HepG2 (cell line): Measurements from ENCODE around the gene ADM. TPM values are rescaled to one million over a fixed set of nuclear protein-coding genes. Genes with fewer than 3 reads are reported as not detected.

Source experiments
- ATAC-seq: fragments of 200-7000 bp; cut with Tn5 transposase; 3 replicates; pipeline ENCODE4 v1.9.1; 2020; ENCODE audit warnings: mild to moderate bottlenecking, moderate library complexity
- BruUV-seq: library from RNA; stranded (reverse); fragments of 400-500 nt; replicated peaks from 2 replicates; lab custom pipeline; 2021; lab: Mats Ljungman, UMichigan
- CTCF ChIA-PET: fragments of 300-600 bp; formaldehyde crosslinking; extraction: SDS; loops from one replicate; lab custom pipeline; 2021; ENCODE audit warnings: low total read pairs, inconsistent platforms, low intra/inter-chr PET ratio; lab: Yijun Ruan, JAX
- POLR2A ChIA-PET: fragments of 350-600 bp; sonication (Branson Sonifier 250); formaldehyde crosslinking; loops from one replicate; lab custom pipeline; 2020; ENCODE audit warnings: antibody characterized with exemption, inconsistent platforms; lab: Yijun Ruan, JAX
- DNase-seq: peaks from one replicate; pipeline ENCODE4 v3.0.0-alpha.2; 2015; ENCODE audit warnings: low spot score
- FAIRE-seq: peaks from 3 replicates; lab custom pipeline; 2011; peaks lifted over from hg19 to GRCh38; lab: Jason Lieb, UNC
- H2AFZ ChIP-seq: one replicate; pipeline ENCODE4 v1.6.1; 2011; ENCODE audit warnings: low read length, inconsistent platforms
- H3K27ac ChIP-seq: fragments of 300-600 bp; 3 replicates; pipeline ENCODE4 v1.8.0; 2011; ENCODE audit warnings: mixed run types, mild to moderate bottlenecking, mixed read lengths, low read length, inconsistent platforms; ENCODE audit not compliant: insufficient read depth; ENCODE audit errors: extremely low read length
- H3K27me3 ChIP-seq, 2 experiments: fragments of 200-600 bp in 1 of 2; 2 replicates in 1 of 2; 3 replicates in 1 of 2; pipeline versions ENCODE4 v1.6.0 to v1.8.0; 2011; ENCODE audit warnings: low read length in 2 of 2, mild to moderate bottlenecking in 2 of 2, moderate library complexity in 2 of 2, inconsistent platforms in 1 of 2; ENCODE audit not compliant: insufficient read depth in 2 of 2, control insufficient read depth in 1 of 2
- H3K36me3 ChIP-seq, 2 experiments: fragments of 200-600 bp in 1 of 2; replicated peaks in 1 of 2; 2 replicates in 1 of 2; 3 replicates in 1 of 2; pipeline versions ENCODE4 v1.5.1 to v1.8.0; 2011; ENCODE audit warnings: low read length in 2 of 2, inconsistent platforms in 1 of 2; ENCODE audit not compliant: insufficient read depth in 2 of 2, control insufficient read depth in 1 of 2
- H3K4me1 ChIP-seq: 2 replicates; pipeline ENCODE4 v1.5.1; 2012; ENCODE audit warnings: low read length, inconsistent platforms; ENCODE audit not compliant: insufficient read depth
- H3K4me2 ChIP-seq: 2 replicates; pipeline ENCODE4 v1.6.0; 2011; ENCODE audit warnings: low read depth, low read length, inconsistent platforms
- H3K4me3 ChIP-seq, 3 experiments: fragments of 200-600 bp in 1 of 3; sonication (generic), shearing (Covaris generic) in 1 of 3; replicated peaks in 1 of 3; 2 replicates each; pipeline ENCODE4 v1.5.1; 2011 to 2016; ENCODE audit warnings: low read length in 3 of 3, inconsistent platforms in 2 of 3, low read depth in 2 of 3, mild to moderate bottlenecking in 2 of 3, control low read depth in 1 of 3, mixed read lengths in 1 of 3; ENCODE audit not compliant: insufficient read depth in 1 of 3
- H3K79me2 ChIP-seq: one replicate; pipeline ENCODE4 v1.6.1; 2011; ENCODE audit warnings: low read length, inconsistent platforms; ENCODE audit not compliant: insufficient read depth
- H3K9ac ChIP-seq: 2 replicates; pipeline ENCODE4 v1.6.0; 2011; ENCODE audit warnings: mild to moderate bottlenecking, low read depth, low read length, inconsistent platforms; ENCODE audit not compliant: insufficient read depth
- H3K9me3 ChIP-seq: 2 replicates; pipeline ENCODE4 v1.5.1; 2012; ENCODE audit warnings: mild to moderate bottlenecking, low read length
- H4K20me1 ChIP-seq: 2 replicates; pipeline ENCODE4 v1.6.0; 2011; ENCODE audit warnings: inconsistent platforms, mild to moderate bottlenecking, low read length, moderate library complexity; ENCODE audit not compliant: insufficient read depth
- ARID2 ChIP-seq: sonication (generic); formaldehyde crosslinking; IDR thresholded peaks from 2 replicates; pipeline ENCODE4 v1.8.1; 2022; ENCODE audit warnings: mild to moderate bottlenecking, missing genetic modification reagents, borderline replicate concordance
- ATF3 ChIP-seq: sonication (generic); formaldehyde crosslinking; IDR thresholded peaks from 2 replicates; pipeline ENCODE4 v1.4.0; 2020; ENCODE audit warnings: missing genetic modification reagents
- BCLAF1 ChIP-seq: fragments of 450-650 bp; IDR thresholded peaks from 2 replicates; pipeline ENCODE4 v1.6.1; 2017; ENCODE audit warnings: mild to moderate bottlenecking
- GABPA ChIP-seq, 2 experiments: IDR thresholded peaks; 2 replicates each; pipeline ENCODE4 v1.6.1; 2011 to 2016; ENCODE audit warnings: low read depth in 2 of 2, low read length in 1 of 2, missing biosample characterization in 1 of 2, missing genetic modification characterization in 1 of 2
- ZNF354B ChIP-seq: sonication (generic); formaldehyde crosslinking; IDR thresholded peaks from 2 replicates; pipeline ENCODE4 v1.8.0; 2022; ENCODE audit warnings: mild to moderate bottlenecking, missing genetic modification reagents
- WGBS: methylation state at CpG from one replicate; pipeline ENCODE4 v1.1.6; 2017; ENCODE audit warnings: low lambda C conversion rate; 5-methylcytosine and 5-hydroxymethylcytosine counted together
- in situ Hi-C: cut with HindIII; loops from 2 replicates; pipeline ENCODE4 v1.10.0; 2017; ENCODE audit warnings: low pct_unique_long_range_greater_than_20kb; ENCODE audit not compliant: extremely low pct_ligation_motif_present
- intact Hi-C: fragments of 100-400 bp; cut with micrococcal nuclease; formaldehyde crosslinking; loops from one replicate; pipeline ENCODE4 v1.10.0; 2022; ENCODE audit not compliant: unreplicated experiment
- polyA plus RNA-seq, 8 experiments: library from polyadenylated mRNA; depleted of rRNA in 3 of 8; stranded (reverse) in 7 of 8; unstranded in 1 of 8; fragments of >200 nt; fragmentation: Illumina TruSeq in 4 of 8; extraction: Trizol in 4 of 8; gene quantifications; 2 replicates each; pipeline versions ENCODE4 v1.2.1 to v1.2.3, GENCODE V29; 2011 to 2016; ENCODE audit warnings: low read depth in 4 of 8, missing spikeins in 1 of 8, mixed read lengths in 1 of 8; ENCODE audit not compliant: insufficient read depth in 1 of 8
- total RNA-seq, 5 experiments: library from RNA; depleted of rRNA; stranded (reverse); fragments of >200 nt; fragmentation: Illumina TruSeq; extraction: Trizol; gene quantifications; 2 replicates each; pipeline ENCODE4 v1.2.3, GENCODE V29; 2016; ENCODE audit warnings: low read depth in 1 of 5

The ADM gene
- total and polyA plus RNA-seq, 2 of the 13 experiments (the other 11 are each of a cell fraction or from before 2014, with no cell fraction given) = 10.7 to 26.1 TPM

DNA sequence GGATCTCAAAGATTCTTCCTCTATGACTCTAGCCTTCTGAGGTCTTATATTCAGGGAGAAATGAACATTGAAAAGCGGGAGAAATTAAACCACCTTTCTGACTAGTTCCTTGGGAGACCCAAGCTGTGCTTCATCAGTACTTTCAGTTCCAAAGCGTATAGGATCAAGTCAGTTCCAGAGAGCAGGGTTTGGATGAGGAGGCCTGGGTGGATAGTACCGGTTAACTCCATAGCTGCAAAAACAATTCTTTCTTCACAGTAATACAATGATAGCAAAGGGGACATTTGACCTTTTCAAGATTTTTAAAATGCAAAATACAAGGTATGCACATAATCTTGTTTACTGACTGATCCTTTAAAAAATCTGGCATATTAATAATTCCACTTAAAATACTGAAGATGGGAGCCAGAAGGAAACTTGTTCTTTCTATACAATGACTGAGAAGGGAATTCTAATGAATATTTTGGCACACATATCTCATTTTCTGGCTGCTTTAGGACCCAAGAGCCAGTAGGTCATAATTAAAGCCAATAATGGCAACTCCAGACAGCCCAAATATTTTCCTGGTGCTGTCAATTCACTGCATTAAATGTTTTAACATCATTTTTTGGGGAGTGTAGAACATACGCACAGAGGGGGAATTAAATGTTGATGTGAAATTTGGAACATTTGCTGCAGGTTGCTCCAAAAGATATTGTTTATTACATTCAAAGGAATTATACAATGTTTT, 16.0 kb downstream of the ADM start:
- H3K4me3 ChIP-seq = no peak overlapping the region
- intact Hi-C loops = loop anchor here (5.0 kb wide), 1 partner anchor 459 kb away; no protein-coding TSS in a partner anchor
- no peak overlapping the region for H3K9ac ChIP-seq
- ChIA-PET POLR2A (interaction anchor here (1.2 to 1.5 kb wide), 2 partner anchors 11 to 561 kb away, joined by 3 to 4 read pairs; no protein-coding TSS in a partner anchor), CTCF (no interaction called here)
- no peaks in the 10 kb centered on the region for H3K79me2 ChIP-seq
- no peaks in the 10 kb centered on the region for H3K9me3 ChIP-seq
- DNase-seq (no peak), ATAC-seq (no peak), FAIRE-seq (no peak)
- 94% methylated on average over 4 of the region's 4 CpGs for WGBS
- H4K20me1 ChIP-seq = no peaks in the 10 kb centered on the region
- TF ChIP-seq ZNF354B = no peak
- TF ChIP-seq BCLAF1 = no peak
- no peak for TF ChIP-seq ATF3
- TF ChIP-seq ARID2 = no peak
- no peak for TF ChIP-seq GABPA (IDR thresholded peaks at IDR 0.05; ENCODE audit: low read depth, low read length)
- TF ChIP-seq GABPA (CRISPR knock-in tag; IDR thresholded peaks at IDR 0.05; ENCODE audit: low read depth) = no peak
- peaks cover 72% of the 10 kb centered on the region for H3K4me1 ChIP-seq
- no peaks in the 10 kb centered on the region for H3K27me3 ChIP-seq
- no peaks in the 10 kb centered on the region for H3K36me3 ChIP-seq
- no peak overlapping the region for H3K27ac ChIP-seq
- BruUV-seq = no TSS peak
- in situ Hi-C loops = loop anchor here (10.0 kb wide), 2 partner anchors 466 to 556 kb away; no protein-coding TSS in a partner anchor
- no peak overlapping the region for H2AFZ ChIP-seq
- no peak overlapping the region for H3K4me2 ChIP-seq
